Fibroblast of lung (primary cell): ENCODE results near the gene KIRREL3. TPM values are rescaled to one million over a fixed set of nuclear protein-coding genes. Genes with fewer than 3 reads are reported as not detected.

Source experiments
- DNase-seq, 2 donors: peaks; one replicate each; pipeline versions ENCODE4 v3.0.0 to v3.0.0-alpha.2; 2010; ENCODE audit warnings: low read depth in 2 of 2
- H2AFZ ChIP-seq: 2 replicates; pipeline ENCODE4 v1.5.1; 2012; ENCODE audit warnings: low read length, control low read depth, inconsistent platforms
- H3K27ac ChIP-seq: 2 replicates; pipeline ENCODE4 v1.5.1; 2011; ENCODE audit warnings: low read length, control low read depth; ENCODE audit not compliant: insufficient read depth
- H3K27me3 ChIP-seq: 2 replicates; pipeline ENCODE4 v1.5.1; 2011; ENCODE audit warnings: mild to moderate bottlenecking, low read length; ENCODE audit not compliant: control insufficient read depth, insufficient read depth
- H3K36me3 ChIP-seq: 2 replicates; pipeline ENCODE4 v1.5.1; 2011; ENCODE audit warnings: low read length; ENCODE audit not compliant: control insufficient read depth, insufficient read depth
- H3K4me1 ChIP-seq: 2 replicates; pipeline ENCODE4 v1.5.1; 2011; ENCODE audit warnings: low read length; ENCODE audit not compliant: control insufficient read depth, insufficient read depth; ENCODE audit errors: extremely low read depth
- H3K4me2 ChIP-seq: 2 replicates; pipeline ENCODE4 v1.5.1; 2011; ENCODE audit warnings: low read length, control low read depth; ENCODE audit not compliant: insufficient read depth; ENCODE audit errors: extremely low read depth
- H3K4me3 ChIP-seq, 4 experiments: fragments of 200-600 bp in 1 of 4; sonication (generic) in 1 of 4; replicated peaks in 1 of 4; 2 replicates each; pipeline ENCODE4 v1.5.1; 2011 to 2016; ENCODE audit warnings: low read length in 4 of 4, low read depth in 3 of 4, mild to moderate bottlenecking in 3 of 4, control low read depth in 2 of 4, inconsistent platforms in 1 of 4, mixed read lengths in 1 of 4; ENCODE audit not compliant: insufficient read depth in 1 of 4; ENCODE audit errors: control extremely low read depth in 1 of 4
- H3K79me2 ChIP-seq: 2 replicates; pipeline ENCODE4 v1.5.1; 2012; ENCODE audit warnings: mild to moderate bottlenecking, low read length, inconsistent platforms; ENCODE audit not compliant: control insufficient read depth, insufficient read depth
- H3K9ac ChIP-seq: 2 replicates; pipeline ENCODE4 v1.5.1; 2011; ENCODE audit warnings: mild to moderate bottlenecking, low read length, control low read depth; ENCODE audit not compliant: insufficient read depth
- H3K9me3 ChIP-seq: 2 replicates; pipeline ENCODE4 v1.5.1; 2012; ENCODE audit warnings: low read depth, low read length; ENCODE audit not compliant: control insufficient read depth, insufficient read depth
- H4K20me1 ChIP-seq: 2 replicates; pipeline ENCODE4 v1.5.1; 2011; ENCODE audit warnings: low read length; ENCODE audit not compliant: control insufficient read depth, insufficient read depth; ENCODE audit errors: extremely low read depth
- EZH2 ChIP-seq: IDR thresholded peaks from 2 replicates; pipeline ENCODE4 v1.5.1; 2012; ENCODE audit warnings: low read length, control low read depth, mild to moderate bottlenecking; ENCODE audit errors: missing control alignments
- polyA plus RNA-seq, 2 donors: library from polyadenylated mRNA; depleted of rRNA in 1 of 2; stranded (reverse) in 1 of 2; unstranded in 1 of 2; fragments of >200 nt; gene quantifications; 2 replicates each; pipeline ENCODE4 v1.2.1, GENCODE V29; 2011 to 2012; ENCODE audit warnings: missing spikeins in 1 of 2
- total RNA-seq: library from RNA; depleted of rRNA; stranded (reverse); fragments of >200 nt; gene quantifications from 2 replicates; pipeline ENCODE4 v1.2.1, GENCODE V29; 2014
- TF ChIP-seq, protein P1 (sequence below), 2 donors: IDR thresholded peaks in 1 of 2; conservative IDR thresholded peaks in 1 of 2; 1 replicate in 1 of 2; 2 replicates in 1 of 2; pipeline ENCODE4 v1.5.1; 2011 to 2012; ENCODE audit warnings: low read length in 2 of 2, control low read depth in 1 of 2, inconsistent platforms in 1 of 2, low read depth in 1 of 2, mild to moderate bottlenecking in 1 of 2

The KIRREL3 gene
- total and polyA plus RNA-seq, 2 donors (not counting 1 experiment from before 2014, with no cell fraction given): 2.8 to 6.1 TPM

DNA sequence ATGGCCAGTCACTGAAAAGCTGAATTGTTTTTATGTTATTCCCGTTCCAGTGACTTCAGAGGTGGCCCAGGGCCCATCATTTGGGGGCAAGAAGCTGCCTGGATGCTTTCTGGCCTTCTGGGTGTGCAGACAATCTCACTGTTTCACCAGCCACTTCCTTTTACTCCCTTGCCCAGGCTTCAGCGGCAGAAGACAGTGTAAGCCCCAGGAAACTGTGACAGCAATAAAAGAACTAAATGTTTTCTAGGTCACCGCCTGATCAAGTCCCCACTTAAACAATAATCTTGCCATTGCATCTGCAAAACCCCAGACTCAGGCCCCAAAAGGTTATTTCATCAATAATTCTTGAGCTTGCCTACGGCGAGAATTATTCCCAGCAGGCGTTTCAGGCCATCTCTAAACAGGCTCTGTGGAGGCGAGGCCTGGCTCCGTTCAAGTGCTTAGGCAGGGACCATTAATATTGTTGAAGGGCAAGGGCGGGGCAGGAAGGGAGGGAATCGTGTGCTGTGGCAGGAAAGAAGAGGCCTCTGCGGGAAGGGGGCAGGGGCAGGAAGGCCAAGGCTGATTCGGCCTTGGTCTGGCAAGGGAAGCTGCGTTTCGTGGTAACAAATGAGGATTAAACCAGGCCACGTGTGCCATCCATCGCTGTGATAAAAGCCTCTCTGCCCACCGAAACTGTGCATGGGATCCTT, 252.3 kb downstream of the KIRREL3 start:
- H3K4me1 ChIP-seq: peaks cover 2% of the 10 kb centered on the region
- H3K27ac ChIP-seq: no peak overlapping the region
- no peaks in the 10 kb centered on the region for H4K20me1 ChIP-seq
- no peak overlapping the region for H2AFZ ChIP-seq
- no peaks in the 10 kb centered on the region for H3K9me3 ChIP-seq
- no peak overlapping the region for H3K4me2 ChIP-seq
- H3K36me3 ChIP-seq: no peaks in the 10 kb centered on the region
- TF ChIP-seq, protein P1, sequence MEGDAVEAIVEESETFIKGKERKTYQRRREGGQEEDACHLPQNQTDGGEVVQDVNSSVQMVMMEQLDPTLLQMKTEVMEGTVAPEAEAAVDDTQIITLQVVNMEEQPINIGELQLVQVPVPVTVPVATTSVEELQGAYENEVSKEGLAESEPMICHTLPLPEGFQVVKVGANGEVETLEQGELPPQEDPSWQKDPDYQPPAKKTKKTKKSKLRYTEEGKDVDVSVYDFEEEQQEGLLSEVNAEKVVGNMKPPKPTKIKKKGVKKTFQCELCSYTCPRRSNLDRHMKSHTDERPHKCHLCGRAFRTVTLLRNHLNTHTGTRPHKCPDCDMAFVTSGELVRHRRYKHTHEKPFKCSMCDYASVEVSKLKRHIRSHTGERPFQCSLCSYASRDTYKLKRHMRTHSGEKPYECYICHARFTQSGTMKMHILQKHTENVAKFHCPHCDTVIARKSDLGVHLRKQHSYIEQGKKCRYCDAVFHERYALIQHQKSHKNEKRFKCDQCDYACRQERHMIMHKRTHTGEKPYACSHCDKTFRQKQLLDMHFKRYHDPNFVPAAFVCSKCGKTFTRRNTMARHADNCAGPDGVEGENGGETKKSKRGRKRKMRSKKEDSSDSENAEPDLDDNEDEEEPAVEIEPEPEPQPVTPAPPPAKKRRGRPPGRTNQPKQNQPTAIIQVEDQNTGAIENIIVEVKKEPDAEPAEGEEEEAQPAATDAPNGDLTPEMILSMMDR (conservative IDR thresholded peaks at IDR 0.05 in 1 of 2, IDR thresholded peaks at IDR 0.05 in 1 of 2; ENCODE audit: low read depth in 1 of 2, low read length in 2 of 2): no peak
- no peak for TF ChIP-seq EZH2
- H3K79me2 ChIP-seq: no peaks in the 10 kb centered on the region
- no peak overlapping the region for H3K9ac ChIP-seq
- no peak overlapping the region for H3K4me3 ChIP-seq
- DNase-seq: peak in 1 of 2 donors; percentile 6
- H3K27me3 ChIP-seq: no peaks in the 10 kb centered on the region

DNA sequence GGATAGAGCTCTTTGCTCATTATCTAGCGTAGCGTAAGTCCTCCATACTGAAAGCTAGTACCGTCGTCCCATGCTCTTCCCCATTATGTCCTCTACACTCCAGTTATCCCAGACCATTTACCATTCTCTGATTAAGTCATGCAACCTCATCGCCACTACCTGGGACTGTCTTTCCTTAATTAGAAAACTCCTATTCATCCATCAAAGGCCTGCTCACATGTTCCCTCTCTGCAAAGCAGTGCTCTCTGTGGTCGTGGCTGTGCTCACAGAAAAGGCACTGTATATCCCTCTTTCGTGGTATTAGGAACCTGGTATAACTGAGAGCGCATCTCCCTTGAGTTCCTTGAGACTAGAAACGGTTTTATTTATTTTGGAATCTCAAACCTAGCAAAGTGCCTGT, 253.3 kb downstream of the KIRREL3 start:
- Histone ChIP-seq H3K4me3 (no peak overlapping the region), H3K4me1 (peaks cover 2% of the 10 kb centered on the region), H3K36me3 (no peaks in the 10 kb centered on the region), H3K4me2 (no peak overlapping the region), H3K27me3 (no peaks in the 10 kb centered on the region), H2AFZ (no peak overlapping the region), H3K79me2 (no peaks in the 10 kb centered on the region), H3K9ac (no peak overlapping the region), H4K20me1 (no peaks in the 10 kb centered on the region), H3K27ac (no peak overlapping the region), H3K9me3 (no peaks in the 10 kb centered on the region)
- TF ChIP-seq, protein P1 (conservative IDR thresholded peaks at IDR 0.05 in 1 of 2, IDR thresholded peaks at IDR 0.05 in 1 of 2; ENCODE audit: low read depth in 1 of 2, low read length in 2 of 2): no peak
- no peak for TF ChIP-seq EZH2
- no peak for DNase-seq

DNA sequence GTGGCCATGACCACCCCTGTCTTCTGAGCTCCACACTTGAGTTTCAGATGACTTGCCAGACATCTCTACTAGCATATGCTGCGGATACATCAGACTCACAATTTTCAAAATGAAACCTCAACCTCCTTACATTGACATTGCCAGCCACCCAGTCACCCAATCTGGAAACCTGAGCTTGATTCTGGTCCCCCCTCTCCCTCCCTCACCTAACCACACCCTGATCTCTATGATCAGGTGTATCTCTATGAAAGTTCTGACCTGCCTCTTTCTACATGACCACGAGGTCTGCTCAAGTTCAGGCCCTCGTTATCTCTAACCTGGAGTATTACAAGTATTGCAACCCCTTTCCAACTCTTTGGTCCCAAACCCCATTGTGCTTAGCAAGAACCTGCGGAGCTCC, 254.1 kb downstream of the KIRREL3 start:
- H3K4me1 ChIP-seq: peaks cover 2% of the 10 kb centered on the region
- H4K20me1 ChIP-seq: no peaks in the 10 kb centered on the region
- no peak for DNase-seq
- no peak overlapping the region for H3K27ac ChIP-seq
- no peak overlapping the region for H3K4me3 ChIP-seq
- H2AFZ ChIP-seq: no peak overlapping the region
- H3K36me3 ChIP-seq: no peaks in the 10 kb centered on the region
- H3K79me2 ChIP-seq: no peaks in the 10 kb centered on the region
- TF ChIP-seq, protein P1 (conservative IDR thresholded peaks at IDR 0.05 in 1 of 2, IDR thresholded peaks at IDR 0.05 in 1 of 2; ENCODE audit: low read depth in 1 of 2, low read length in 2 of 2): no peak
- no peak for TF ChIP-seq EZH2
- H3K9me3 ChIP-seq: no peaks in the 10 kb centered on the region
- no peak overlapping the region for H3K9ac ChIP-seq
- H3K27me3 ChIP-seq: no peaks in the 10 kb centered on the region
- H3K4me2 ChIP-seq: no peak overlapping the region
